T-helper 2 cell (primary cell): Measurements from ENCODE around the gene OPCML.

Source experiments
- DNase-seq, 5 experiments: peaks; one replicate each; pipeline versions ENCODE4 v3.0.0 to v3.0.0-alpha.2; 2012 to 2022

Gene OPCML

GRCh38 chr11:133350045-133350444, 182.3 kb downstream of the OPCML start:
- DNase-seq: no peak

- no peak for DNase-seq
Observed at GRCh38 chr11:133347988-133348387, 184.3 kb downstream of the OPCML start.

GRCh38 chr11:133346137-133346536, 186.2 kb downstream of the OPCML start:
- no peak for DNase-seq

- DNase-seq: no peak
Observed at GRCh38 chr11:133343951-133344350, 188.3 kb downstream of the OPCML start.

GRCh38 chr11:133339495-133340140, 192.7 kb downstream of the OPCML start:
- no peak for DNase-seq

- no peak for DNase-seq
Observed at GRCh38 chr11:133338588-133338987, 193.7 kb downstream of the OPCML start.

GRCh38 chr11:133337951-133338418, 194.3 kb downstream of the OPCML start:
- no peak for DNase-seq

GRCh38 chr11:133337193-133337592, 195.1 kb downstream of the OPCML start:
- no peak for DNase-seq

- DNase-seq: no peak
Observed at GRCh38 chr11:133331031-133331430, 201.3 kb downstream of the OPCML start.

- DNase-seq: no peak
Observed at GRCh38 chr11:133326849-133327248, 205.5 kb downstream of the OPCML start.

- no peak for DNase-seq
Observed at GRCh38 chr11:133326332-133326731, 206.0 kb downstream of the OPCML start.

- DNase-seq: no peak
Observed at GRCh38 chr11:133325711-133326110, 206.6 kb downstream of the OPCML start.

- no peak for DNase-seq
Observed at GRCh38 chr11:133323354-133323753, 208.9 kb downstream of the OPCML start.

- DNase-seq: no peak
Observed at GRCh38 chr11:133318221-133318620, 214.1 kb downstream of the OPCML start.

- DNase-seq: no peak
Observed at GRCh38 chr11:133311230-133311629, 221.1 kb downstream of the OPCML start.

GRCh38 chr11:133306019-133306418, 226.3 kb downstream of the OPCML start:
- DNase-seq: peak in 1 of 5 experiments; percentile 57

GRCh38 chr11:133305208-133305956, 226.9 kb downstream of the OPCML start:
- no peak for DNase-seq

GRCh38 chr11:133303262-133303661, 229.0 kb downstream of the OPCML start:
- no peak for DNase-seq

- no peak for DNase-seq
Observed at GRCh38 chr11:133302056-133302455, 230.2 kb downstream of the OPCML start.

- DNase-seq: no peak
Observed at GRCh38 chr11:133300666-133301065, 231.6 kb downstream of the OPCML start.

- DNase-seq: no peak
Observed at GRCh38 chr11:133291780-133292179, 240.5 kb downstream of the OPCML start.

- DNase-seq: no peak
Observed at GRCh38 chr11:133285359-133285758, 246.9 kb downstream of the OPCML start.

GRCh38 chr11:133284156-133284555, 248.1 kb downstream of the OPCML start:
- DNase-seq: no peak

- DNase-seq: no peak
Observed at GRCh38 chr11:133277886-133278285, 254.4 kb downstream of the OPCML start.
